SH-SY5Y (cell line): ENCODE results near the gene PIGX.

Experiments used
- GATA2 ChIP-seq: IDR thresholded peaks from 2 replicates; pipeline ENCODE4 v1.6.1; 2011; ENCODE audit warnings: mild to moderate bottlenecking, low read depth, low read length
- GATA3 ChIP-seq: IDR thresholded peaks from 2 replicates; pipeline ENCODE4 v1.6.1; 2011; ENCODE audit warnings: low read depth, mild to moderate bottlenecking, low read length, moderate library complexity

DNA sequence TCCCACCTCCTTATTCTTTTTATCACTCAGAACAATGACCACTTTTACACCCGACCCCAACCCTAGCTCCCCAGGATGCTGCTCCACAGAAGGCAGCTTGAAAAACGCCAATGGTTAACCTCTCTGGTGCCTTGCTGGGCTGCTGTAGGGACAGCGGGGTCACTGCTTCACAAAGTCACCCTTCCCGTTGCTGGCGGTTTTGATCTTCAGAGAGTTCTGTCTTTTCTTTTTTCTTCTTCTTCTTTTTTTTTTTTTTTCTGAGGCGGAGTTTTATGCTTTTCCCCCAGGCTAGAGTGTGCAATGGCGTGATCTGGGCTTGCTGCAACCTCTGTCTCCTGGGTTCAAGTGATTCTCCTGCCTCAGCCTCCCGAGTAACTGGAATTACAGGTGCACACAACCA, 20.8 kb upstream of the PIGX start:
- TF ChIP-seq GATA2 (no peak), GATA3 (no peak)
